Central memory CD4-positive, alpha-beta T cell (primary cell): ENCODE measurements around the gene C15orf39.

Experiments
- DNase-seq: peaks from one replicate; pipeline ENCODE4 v3.0.0; 2022

Gene C15orf39

GRCh38 chr15:75172284-75172820 lies 29.3 kb upstream of the C15orf39 start:
- DNase-seq = no peak

DNA sequence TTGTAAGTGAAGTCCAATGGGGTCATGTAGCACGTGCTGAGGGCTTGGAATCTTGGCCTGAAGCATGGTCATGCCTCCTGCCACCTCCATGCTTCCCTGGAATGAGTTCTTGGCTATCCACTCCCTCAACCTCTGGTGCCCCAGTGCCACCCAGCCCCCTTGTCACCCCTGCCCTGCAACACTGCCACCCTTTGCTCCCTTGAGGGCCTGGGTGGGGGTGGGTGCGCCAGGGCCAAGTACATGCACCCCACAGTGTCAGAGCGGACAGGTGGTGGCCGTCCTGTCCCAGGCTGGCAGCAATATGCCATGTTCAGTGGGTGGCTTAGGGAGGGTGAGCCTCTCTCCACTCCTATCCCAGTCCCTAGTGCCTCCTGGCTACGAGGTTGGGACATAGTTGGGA lies 27.6 kb upstream of the C15orf39 start:
- no peak for DNase-seq

- DNase-seq = no peak
Measured at GRCh38 chr15:75174729-75175128, 27.0 kb upstream of the C15orf39 start.

DNA sequence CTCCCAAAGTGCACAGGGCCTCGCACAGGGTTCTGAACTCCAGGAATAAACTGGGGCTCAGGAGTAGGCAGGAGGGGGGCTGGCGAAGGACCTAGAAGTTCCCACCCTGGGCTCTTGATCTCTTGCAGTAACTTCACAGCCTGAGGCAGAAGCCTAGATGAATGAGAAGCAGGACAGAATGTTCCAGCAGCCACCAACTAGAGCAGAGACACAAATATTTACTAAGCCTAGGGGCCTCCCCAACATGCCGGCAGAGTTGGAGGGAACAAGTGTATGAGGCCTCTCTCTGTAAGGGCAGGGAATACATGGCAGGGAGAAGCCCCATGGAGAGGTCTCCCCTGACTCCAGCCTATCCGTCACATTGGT lies 25.3 kb upstream of the C15orf39 start:
- DNase-seq = no peak

DNA sequence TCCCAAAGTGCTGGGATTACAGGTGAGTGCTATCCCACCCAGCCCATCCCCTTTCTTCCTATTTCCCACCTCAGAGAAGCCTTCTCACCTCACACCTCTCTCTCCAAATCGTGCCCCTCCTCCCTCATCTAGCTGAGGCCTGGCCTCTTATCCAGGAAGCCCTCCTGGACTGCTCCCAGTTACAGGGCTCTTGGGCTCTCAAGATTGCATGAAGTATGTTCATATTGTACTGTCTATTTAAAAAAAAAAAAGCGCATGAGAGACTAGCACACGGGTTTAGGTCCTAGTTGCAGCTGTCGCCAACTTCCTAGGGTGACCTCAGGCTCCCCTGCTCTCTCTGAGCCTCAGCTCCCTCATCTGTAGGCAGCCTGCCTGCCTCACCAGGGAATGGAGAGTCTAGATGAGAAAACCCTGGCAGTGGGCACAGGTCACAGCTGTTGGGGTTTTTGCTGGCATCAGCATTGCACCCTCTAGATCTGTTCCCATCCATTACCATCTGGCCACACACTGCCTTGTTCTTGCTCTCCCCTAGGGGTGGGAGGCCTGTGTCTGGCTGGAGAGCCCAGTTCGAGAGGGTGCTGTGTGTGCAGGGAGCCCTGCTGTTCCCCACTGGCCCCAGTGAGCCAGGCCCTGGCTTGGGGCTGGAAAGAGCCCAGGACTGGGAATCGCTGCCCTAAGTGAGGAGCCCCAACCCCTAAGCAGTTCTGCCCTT lies 24.2 kb upstream of the C15orf39 start:
- no peak for DNase-seq

DNA sequence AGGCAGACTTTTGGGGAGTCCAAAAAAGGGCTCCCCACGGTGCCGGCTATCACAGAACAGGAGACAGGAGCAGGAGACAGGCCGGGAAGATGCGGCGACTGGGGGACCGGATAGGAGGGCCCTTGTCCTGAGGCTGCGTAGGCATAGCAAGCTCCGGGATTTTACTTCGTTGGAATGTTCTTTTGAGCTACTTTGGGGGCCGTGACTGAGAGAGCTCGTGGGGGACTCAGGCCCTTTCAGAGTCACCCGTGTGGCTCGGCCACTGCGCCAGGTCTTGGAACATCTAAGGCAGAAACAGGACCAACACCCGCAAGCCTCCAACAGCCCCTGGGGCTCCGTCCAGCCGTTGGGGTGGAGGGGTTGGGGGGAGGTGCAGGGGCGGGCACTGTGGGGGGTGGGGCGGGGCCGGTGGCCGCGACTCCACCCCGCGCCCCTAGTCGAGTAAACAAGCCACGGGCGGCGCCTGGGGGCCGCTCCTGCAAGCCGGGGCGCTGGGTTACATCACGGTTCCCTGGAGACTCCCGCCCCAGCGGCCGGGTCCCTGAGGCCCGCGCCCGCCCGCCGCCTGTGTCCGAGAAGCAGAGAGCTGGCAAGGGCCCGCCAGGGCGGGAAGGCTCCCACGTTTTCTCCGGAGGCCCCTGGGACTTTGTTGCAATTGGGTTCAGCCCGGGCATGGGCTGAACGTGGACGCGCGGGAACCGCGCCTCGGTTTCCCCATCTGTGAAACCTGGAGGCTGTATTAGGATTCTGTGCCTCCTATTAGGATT lies 23.3 kb upstream of the C15orf39 start:
- DNase-seq = no peak

DNA sequence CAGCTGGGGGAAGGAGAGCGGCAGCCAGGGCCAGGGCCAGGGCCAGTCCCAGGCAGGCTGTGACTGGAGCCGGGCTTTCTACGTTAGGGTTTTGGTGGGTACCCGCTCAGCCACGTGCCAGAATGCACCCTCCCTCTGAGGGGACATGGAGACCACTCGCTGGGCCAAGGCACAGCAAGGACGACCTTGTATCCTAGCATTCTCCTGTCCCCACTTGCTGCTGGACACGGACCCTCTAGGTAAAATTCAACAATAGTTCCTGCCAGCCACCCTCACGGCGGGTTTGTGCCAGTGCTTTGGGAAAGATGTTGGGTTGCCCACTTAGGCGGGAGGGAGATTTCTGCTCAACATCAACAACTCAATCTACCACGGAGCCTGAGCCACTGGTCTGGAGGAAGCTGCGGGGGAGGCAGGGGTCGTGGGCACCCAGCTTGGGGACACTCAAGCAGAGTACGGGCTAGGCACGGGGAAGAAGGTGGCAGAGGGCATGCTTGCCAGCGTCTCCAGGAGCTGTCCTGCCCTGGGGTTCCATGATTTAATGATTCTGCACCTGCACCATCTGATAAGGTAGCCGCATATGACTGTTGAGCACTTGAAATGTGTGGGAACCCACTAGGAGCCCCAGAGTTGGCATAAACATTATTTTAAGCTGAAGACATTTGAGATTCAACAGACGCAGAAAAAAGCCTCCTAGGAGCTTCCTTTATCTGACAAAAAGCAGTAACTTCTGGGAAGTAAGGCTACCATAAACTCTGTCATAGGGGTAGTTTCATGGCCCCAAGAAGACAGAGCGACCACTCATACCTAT lies 22.5 kb upstream of the C15orf39 start:
- no peak for DNase-seq

DNA sequence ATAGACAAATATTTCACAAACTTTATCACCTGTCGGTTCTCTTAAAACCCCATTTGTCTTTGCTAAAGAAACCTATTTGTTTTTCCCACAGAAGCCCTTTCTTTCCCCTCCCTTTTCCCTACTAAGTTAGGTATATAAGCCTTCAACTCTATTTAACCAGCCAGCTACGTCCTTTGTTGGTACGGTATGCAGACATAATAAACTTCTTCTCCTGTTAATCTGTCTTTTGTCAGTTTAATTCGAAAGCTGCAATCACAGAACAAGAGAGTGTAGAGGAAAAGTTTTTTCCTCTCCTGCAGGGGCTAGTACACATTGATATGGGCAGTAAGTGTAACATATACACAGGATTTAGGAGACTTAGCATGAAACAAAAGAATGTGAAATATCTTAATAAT lies 21.9 kb upstream of the C15orf39 start:
- DNase-seq = no peak

GRCh38 chr15:75181780-75182179 lies 19.9 kb upstream of the C15orf39 start:
- DNase-seq = no peak

DNA sequence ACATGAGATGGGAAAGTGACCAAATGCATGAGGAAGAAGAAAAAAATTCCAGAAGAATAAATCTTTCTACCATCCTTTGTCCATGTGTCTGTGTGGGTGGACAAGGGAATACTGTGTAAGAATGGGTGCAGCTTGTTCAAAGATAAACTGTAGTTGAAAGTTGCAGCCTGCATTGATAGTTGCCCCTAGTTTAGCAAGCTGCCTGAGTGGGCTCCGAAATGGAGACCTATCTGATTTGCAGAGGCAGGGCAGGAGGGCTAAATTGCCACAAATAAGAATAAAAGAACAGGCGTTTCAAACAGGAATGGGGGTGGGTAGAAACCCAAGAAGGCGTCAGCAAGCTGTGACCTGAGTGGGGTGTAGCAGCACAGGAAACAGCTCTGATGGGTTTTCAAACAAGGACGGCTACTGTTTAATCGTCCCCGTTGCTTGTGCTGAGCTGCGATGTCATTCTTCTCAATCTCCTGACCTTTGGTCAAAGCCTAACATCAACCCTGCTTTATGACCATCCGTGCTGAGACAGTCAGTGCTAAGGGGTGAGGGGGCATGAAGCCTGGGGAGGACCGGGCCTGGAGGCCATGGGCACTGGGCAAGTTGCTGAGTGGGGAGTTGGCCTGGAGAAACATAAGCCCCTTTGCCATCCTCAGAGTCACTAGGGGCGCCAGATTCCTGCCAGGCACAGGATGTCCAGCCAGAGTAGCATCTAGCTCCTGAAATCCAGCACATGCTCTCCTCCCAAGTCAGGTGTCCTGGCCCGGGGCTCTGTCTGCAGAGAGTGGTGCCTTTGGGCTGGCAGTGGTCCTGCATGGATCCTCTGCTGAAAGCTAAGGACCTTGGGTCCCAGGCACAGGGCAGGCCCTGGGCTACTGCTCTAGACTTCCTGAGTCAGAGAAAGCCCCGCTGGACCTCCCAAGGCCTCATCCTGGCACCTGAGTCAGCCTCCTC lies 19.2 kb upstream of the C15orf39 start:
- no peak for DNase-seq

GRCh38 chr15:75185271-75186029 lies 16.2 kb upstream of the C15orf39 start:
- DNase-seq = no peak

DNA sequence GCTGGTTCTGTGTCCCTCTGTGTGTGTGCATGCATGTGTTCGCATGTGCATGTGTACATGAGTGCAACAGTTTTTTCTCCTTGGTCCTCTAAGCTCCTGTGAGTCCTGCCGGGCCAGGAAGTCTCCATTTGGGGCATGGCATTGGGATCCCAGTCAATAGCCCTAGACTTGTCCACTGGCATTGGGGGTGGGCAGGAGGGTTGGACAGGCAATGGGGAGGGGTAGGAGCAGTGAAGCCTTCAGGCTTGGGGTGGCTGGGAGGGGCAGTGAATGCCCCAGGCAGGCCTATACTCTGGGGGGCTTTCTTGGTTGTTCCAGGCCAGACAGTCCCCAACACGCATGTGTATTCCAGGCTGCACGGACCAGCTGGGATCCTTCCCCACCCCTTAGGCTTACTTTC lies 15.6 kb upstream of the C15orf39 start:
- no peak for DNase-seq

- DNase-seq = no peak
Measured at GRCh38 chr15:75188499-75188898, 13.2 kb upstream of the C15orf39 start.

DNA sequence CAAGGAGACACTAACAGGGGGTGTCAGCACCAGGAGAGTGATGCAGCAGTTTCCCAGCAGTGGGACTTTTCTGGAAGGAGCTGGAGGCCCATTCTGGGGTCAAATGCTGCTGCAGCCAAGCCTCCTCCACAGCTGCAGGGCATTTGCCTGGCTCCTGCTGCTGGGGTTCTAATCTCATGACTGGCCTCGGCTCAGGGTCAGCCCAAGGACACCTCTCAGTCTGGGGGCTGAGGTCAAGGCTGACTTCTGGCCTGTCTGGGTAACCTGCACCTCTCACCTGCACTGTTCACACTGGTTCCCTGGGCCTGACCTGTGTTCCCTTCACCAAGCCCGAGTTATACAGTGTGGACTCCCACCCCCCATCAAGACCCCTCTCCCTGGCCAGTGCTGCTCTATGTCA lies 10.4 kb upstream of the C15orf39 start:
- no peak for DNase-seq

- DNase-seq = no peak
Measured at GRCh38 chr15:75192307-75192706, 9.4 kb upstream of the C15orf39 start.

DNA sequence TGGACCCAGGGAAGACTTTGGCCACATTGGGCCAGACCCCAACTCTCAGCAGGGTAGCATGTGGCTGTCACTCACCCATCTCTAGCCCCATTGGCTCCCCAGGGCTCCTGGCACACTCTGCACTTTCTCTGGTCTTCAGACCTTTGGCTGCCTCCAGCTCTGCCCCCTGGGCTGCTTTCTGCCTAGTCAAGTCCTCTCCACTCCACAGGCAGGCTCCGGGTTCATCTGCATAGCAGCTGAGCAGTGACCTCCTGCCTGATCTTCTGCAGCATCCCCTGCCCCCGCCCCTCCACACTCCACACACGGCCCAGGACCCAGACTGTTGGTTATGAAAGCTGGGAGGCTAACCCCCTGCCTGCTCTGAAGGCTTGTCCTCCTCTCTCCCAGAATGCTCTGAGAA lies 8.4 kb upstream of the C15orf39 start:
- no peak for DNase-seq

GRCh38 chr15:75193976-75194375 lies 7.7 kb upstream of the C15orf39 start:
- no peak for DNase-seq

GRCh38 chr15:75194397-75194796 lies 7.3 kb upstream of the C15orf39 start:
- no peak for DNase-seq

- no peak for DNase-seq
Measured at GRCh38 chr15:75195122-75195765, 6.4 kb upstream of the C15orf39 start.

DNA sequence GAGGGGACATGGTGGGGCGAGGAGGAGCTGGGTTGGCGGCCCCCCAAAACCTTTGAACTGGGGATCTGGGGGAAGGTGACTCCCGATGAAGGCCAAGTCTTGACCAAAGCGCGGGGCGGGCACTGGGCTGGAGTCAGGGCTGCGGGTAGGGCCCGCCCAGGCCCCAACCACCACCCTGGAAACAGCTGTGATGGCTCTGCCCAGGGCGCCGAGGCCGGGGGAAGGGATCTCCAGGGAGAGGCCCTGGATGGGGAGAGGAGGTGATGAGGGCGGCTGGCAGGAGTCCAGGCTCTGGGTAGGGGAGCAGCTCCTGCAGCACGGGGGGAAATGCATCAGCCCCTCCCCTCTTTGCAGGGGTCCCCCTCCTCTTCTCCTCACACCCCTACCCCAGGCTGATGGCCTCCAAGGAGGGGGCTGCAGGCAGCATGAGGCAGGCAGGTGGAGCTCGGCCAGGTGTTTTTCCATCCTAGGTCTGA lies 5.9 kb upstream of the C15orf39 start:
- DNase-seq = no peak
